ENCODE measurements around the gene UBE4B.

DNA sequence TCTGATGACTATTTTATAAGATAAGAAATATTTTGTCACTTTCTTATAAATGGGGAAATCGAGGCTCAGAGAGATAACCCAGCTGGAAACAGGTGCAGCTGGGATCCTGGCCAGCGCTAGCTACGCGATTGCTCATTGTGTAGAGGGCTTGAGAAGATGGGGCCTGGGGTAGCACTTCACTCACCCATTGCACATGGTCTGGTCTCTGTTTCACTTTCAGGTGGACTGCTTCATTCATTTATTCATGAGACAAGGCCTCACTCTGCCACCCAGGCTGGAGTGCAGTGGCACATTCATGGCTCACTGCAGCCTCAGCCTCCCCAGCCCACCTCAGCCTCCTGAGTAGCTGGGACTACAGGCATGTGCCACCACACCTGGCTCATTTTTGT, 23.8 kb downstream of the UBE4B start:
- TF ChIP-seq, protein P1, sequence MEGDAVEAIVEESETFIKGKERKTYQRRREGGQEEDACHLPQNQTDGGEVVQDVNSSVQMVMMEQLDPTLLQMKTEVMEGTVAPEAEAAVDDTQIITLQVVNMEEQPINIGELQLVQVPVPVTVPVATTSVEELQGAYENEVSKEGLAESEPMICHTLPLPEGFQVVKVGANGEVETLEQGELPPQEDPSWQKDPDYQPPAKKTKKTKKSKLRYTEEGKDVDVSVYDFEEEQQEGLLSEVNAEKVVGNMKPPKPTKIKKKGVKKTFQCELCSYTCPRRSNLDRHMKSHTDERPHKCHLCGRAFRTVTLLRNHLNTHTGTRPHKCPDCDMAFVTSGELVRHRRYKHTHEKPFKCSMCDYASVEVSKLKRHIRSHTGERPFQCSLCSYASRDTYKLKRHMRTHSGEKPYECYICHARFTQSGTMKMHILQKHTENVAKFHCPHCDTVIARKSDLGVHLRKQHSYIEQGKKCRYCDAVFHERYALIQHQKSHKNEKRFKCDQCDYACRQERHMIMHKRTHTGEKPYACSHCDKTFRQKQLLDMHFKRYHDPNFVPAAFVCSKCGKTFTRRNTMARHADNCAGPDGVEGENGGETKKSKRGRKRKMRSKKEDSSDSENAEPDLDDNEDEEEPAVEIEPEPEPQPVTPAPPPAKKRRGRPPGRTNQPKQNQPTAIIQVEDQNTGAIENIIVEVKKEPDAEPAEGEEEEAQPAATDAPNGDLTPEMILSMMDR (IDR thresholded peaks at IDR 0.05) = no peak
- TF ChIP-seq EZH2 (IDR thresholded peaks at IDR 0.05; ENCODE audit: borderline replicate concordance, insufficient read depth, low read depth, low read length, poor library complexity, severe bottlenecking) = no peak

Measured in B cell (primary cell).